Middle frontal gyrus (tissue), 1 donor: ENCODE results near the gene TENT4A.

ENCODE experiments used
- DNase-seq: peaks from one replicate; pipeline ENCODE4 v3.0.0-alpha.2; 2015; ENCODE audit warnings: low spot score; ENCODE audit errors: extremely low spot score

TENT4A gene

DNA sequence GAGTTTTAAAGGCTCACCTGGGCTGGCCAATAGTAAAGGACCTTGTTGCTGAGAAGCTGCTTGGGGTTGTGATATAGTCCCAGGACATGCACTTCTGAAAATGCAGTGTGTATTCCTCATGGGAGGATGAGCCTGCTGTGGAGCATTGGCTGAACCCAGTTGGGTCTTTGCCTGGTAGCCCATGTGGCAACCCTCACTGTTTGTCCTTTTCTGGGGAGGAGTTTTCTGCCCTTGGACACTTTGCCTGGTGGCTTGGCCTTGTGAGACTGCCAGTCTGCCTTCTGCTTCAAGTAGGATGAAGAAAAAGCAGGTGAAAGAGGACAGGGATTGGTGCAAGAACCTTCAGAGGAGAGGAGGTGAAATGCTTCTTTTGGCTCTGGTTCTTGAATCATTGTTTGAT is 4.0 kb downstream of the TENT4A start:
- no peak for DNase-seq

- no peak for DNase-seq
Observed at GRCh38 chr5:6717687-6718086, 4.5 kb downstream of the TENT4A start.

- no peak for DNase-seq
Observed at GRCh38 chr5:6718161-6718681, 5.0 kb downstream of the TENT4A start.

DNA sequence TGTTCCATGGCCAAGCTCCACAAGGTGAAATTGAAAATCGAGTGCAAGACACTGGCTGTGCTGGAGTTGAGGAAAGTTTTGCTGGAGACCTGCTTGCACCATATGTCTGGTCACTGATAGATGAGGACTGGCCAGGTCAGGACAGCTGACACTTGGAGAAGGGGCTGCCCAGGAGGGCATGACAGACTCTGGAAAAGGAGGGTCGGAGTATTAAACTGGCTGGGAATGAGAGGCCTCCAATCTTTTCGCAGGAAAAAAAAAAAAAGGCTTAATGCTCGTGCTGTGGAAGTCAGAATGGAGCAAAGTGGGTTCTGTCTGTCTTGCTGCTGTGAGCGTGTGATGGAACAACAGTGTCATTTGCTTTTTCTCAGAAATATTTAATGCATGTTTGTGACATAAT is 5.5 kb downstream of the TENT4A start:
- no peak for DNase-seq

GRCh38 chr5:6719417-6719816 is 6.2 kb downstream of the TENT4A start:
- no peak for DNase-seq

DNA sequence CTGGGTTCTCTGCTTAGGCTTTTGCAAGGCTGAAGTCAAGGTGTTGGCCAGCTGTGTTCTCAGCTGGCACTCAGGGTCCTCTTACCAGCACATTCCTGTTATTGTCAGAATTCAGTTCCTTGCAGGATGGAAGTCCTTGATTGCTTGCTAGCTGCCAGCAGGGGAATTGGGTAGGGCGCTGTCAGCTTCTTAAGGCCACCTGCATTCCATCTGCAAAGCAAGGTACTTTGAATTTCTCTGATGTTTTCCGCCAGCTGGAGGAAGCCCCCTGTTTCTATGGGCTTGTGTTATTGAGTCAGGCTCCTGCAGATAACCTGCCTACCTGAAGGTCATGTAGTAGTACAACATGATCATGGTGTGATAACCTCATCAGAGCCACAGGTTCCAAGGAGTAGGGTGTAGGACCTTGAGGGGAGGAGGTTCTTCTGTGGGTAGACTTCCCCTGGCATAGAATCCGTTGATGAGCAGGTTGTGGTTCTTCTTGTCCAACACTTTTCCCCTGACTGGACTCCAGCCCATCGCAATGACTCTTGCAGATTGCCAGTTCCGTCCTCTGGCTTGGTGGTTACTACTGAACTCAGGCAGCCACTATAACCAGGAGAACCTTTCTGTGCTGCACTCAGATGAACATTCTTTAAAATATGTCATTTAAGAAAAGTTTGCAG is 6.8 kb downstream of the TENT4A start:
- DNase-seq = no peak

DNA sequence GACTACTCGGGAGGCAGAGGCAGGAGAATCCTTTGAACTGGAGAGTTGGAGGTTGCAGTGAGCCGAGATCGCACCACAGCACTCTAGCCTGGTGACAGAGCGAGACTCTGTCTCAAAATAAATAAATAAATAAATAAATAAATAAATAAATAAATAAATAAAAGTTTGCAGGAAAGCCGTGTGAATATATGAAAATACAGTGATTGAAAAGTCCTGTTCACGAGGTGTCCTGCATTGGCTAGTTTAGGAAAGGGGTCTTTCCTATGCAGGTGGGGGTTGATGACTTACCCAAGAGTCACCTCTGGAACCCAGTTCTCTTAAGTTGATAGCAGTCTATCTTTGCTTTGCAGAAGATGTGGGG is 7.3 kb downstream of the TENT4A start:
- DNase-seq = no peak

DNA sequence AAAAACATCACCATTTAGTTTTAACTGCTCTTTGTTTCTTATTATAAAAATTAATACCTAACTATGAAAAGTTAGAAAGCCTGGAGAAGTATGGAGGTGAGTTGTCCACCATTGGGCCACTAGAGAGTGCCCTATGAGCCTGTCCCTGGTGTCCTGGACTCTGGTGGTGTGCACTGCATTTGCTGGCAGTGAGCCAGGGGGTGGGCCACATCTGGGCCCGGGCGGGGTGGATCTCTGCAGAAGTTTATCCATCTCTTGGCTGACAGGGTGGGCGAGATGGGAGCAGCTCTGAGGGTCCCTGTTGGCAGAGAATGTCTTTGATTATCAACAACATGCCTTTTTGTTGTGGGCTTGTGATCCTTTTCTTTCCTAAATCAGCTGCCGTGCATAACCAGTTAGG is 8.2 kb downstream of the TENT4A start:
- no peak for DNase-seq

DNA sequence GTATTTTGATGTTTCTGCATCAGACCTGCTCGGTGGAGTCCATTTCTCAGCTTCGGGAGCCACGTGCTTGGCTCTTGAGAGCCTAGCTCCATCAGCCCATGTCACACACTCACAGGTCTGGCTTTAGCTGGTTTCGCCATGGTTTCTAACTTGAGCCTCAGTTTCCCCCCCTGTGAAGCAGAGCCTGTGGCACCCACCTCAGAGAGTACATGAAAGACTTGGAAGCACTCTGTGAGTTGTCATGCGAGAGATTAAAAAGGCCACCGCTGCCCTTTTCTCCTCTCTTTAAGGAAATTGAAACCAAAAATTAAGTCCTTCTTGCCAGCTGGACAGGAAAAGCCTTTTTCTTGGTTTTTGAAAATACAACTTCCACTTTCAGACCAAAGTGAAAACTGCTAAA is 8.8 kb downstream of the TENT4A start:
- DNase-seq = no peak

GRCh38 chr5:6723122-6723815 is 10.0 kb downstream of the TENT4A start:
- DNase-seq = no peak

DNA sequence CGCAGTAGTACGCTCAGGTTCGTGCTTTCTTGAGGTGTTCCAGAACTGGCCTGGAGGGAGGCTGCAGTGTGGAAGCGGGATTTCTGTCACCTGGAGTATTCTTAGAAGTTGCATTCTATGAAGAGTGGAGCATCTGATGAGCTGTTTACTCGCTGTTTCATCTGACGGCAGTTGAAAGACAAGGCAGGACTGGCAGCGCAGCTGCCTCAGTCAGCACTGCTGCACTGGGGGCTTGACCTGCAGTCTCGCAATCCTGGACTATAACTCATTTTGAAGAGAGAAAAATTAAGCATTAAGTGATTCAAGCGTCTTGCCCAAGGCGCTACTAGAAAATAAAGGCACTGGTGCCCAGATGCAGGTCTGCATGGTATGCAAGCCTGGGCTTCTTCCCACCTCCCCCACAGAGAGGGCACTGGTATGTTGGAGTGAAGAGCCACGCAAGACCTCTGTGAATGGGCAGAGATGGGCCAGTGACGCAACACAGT is 10.6 kb downstream of the TENT4A start:
- no peak for DNase-seq

DNA sequence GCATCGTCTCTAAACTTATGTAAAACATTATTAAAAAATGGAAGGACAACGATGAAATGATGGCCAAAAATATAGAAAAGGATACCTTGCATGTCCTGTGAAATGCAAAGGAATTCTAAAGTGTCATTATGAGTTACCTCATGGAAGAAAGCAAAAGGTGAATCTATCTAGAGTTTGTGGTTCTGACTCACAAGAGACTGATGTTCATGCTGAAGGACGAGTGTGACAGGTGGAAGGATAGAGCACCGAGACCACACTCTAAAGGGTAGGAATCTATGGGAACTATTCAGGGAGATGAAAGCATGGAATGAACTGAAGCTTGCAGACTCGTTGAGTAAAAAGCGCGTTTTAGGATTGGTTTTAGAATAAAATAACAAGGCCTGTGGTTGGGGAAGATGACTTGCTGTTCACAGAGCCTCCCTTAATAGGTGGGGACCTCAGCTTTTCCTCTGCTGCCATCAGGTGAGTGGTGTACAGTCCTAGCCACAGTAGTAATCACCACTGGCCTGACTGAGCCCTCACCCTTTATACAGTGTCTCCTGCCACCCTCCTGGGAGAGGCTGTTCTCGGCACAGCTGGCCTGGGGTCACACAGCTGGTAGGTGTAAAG is 11.2 kb downstream of the TENT4A start:
- DNase-seq = no peak

GRCh38 chr5:6725421-6725820 is 12.2 kb downstream of the TENT4A start:
- no peak for DNase-seq

DNA sequence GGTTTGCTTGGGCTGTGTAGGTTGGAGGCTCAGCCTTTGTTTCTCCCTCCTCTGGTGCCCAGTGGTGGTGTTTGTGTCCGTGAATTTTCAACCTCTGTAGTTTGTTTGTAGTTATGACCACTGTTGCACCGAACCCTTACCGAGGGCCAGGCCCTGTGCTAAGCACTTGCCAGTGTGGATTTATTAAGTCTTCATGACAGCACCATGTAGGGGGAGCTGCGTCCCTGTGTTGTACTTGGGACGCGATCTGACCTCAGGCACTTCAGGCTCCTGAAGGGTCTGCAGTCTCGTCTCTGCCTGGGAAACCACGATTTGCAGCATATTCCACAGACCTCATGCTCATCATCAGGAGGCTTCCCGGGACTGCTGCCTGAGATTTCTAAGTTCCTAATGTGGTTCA is 12.8 kb downstream of the TENT4A start:
- no peak for DNase-seq

- no peak for DNase-seq
Observed at GRCh38 chr5:6727231-6727630, 14.0 kb downstream of the TENT4A start.

DNA sequence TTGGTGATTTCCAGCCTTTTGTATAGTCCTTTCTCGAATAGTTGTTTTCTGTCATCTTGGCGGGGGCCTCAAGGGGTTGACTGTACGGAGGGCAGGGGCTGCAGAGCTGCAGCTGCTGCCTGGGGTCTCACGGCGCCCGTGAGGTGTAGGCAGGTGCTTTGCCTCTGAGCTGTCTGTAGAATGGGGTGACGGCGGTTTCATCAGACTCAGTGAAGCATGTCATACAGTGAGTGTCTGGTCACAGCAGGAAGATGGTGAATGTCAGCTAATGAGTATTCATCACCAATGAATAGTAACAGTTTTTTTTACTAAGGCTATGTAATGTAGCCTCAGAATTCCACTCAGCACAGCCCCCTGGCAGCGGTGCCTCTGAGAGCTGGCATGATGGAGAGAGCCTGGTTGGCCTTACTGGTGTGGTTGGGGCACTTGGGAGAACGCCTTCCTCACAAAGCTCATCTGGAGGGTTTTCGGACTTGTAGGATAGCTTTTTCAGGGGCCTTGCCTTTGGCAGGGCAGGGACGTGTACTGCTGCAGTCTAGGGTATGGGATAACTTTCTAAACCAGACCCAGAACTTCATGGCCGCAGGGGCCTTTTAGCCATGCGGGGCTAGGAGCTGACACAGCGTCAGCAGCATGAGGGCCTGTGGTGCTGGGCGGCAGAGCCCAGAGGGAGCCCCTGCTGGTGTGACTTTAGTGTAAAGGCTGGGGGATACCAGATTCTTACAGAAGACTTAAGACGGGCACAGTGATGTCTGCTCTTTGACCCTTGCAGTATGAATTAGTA is 15.0 kb downstream of the TENT4A start:
- no peak for DNase-seq

DNA sequence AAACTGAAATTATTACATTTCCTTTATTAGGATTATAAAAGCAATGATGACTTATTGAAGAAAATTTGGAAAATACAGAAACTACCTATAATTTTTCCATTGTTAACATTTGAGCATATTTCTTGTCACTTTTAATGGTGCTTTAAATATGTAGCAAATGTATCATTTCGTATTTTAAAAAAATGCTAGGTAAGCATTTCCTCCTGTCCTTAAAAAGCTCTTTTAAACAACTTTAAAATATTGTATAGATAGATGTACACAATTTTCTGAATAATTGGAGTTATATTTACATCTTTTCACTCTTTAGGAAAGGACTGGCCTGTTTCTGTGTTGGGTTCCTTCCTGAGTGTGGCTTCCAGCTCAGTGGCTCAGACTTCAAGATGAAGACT is 15.6 kb downstream of the TENT4A start:
- no peak for DNase-seq

DNA sequence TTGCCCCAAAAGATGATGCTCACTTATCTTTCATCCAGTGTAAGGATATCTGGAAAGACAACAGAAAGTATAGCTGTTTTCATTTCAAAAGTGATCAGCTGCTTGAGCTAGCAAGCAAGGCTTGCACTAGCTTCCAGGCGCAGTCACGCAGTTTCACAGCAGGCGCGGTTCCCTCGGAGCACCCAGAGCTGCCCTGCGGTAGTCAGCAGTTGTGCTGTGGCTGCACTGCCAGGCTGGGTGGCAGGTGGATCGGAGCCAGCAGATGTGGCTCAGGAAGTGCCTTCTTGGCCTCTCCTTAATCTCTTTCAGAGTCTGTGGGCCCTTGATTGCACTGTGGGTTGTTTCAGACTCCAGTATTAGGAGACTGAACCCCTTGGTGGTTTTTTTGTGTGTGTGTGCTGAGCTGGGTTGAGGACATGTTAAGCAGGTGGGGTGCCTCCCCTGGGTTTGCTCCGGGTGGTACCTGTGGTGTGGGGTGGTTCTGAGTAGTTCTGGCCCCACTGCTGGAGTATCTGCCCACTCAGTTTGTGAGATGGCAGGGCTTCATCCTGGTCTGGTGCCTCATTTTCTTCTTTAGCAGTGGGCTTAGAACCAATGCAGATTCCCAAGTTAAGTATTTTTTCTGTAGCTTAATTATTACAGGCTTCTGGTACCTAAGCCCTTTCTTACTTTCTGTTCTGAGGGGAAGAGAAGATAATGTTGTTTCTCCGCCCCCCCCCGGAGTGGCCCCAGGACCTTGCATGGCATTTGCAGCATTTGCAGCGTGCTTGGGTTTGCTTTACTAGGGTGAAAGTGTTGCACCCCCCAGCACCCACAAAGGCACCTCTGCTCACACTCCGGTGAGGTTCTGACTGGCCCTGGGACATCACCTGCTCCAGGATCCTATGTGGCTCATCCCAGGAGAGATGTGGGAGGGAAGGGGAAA is 16.4 kb downstream of the TENT4A start:
- DNase-seq = no peak

DNA sequence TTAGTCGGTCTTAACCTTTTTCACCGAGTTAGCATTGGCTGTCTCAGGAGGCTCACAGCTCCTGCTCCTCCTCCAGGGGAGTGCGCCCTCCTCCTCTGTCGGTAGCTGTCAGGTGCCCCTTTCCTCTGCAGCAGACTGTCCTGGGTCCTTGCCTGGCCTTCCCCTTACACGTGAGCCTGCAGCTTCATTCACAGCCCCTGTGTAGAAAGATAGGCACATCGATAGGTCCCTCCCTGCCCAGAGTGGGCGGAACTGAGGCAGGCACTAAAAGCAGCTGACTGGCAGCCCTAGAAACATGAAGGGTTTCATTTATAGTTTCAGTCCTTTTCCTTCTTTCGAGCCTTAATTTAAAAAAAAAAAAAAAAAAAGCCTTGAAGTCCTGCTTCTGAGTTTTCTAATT is 17.2 kb downstream of the TENT4A start:
- no peak for DNase-seq

DNA sequence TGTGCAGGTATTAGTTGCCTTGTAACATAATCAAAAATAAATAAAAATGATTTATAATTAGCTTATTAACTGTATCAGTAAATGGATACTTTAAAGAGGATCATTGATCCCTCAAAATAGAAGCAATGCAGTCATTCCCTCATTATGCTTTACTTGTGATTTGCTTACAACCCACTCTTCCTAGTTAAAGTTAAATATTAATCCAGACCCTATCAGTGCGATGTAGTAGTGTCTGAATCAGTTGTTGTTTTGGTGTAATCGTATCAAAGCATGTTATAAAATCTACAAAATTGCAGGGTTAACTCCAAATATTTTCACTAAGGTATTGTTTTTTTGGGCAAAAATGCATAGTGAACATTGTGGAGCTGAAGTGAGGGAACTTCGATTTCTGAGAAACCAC is 17.6 kb downstream of the TENT4A start:
- DNase-seq = no peak
